SK-N-SH (cell line): Measurements from ENCODE around the gene PSMD14.

Source experiments
- EZH2phosphoT487 ChIP-seq: fragments of 200-600 bp; sonication (generic); IDR thresholded peaks from 2 replicates; pipeline ENCODE4 v1.6.1; 2017; ENCODE audit warnings: low read depth, mixed run types, mild to moderate bottlenecking, antibody characterized with exemption, moderate library complexity, borderline replicate concordance
- RFX5 ChIP-seq: IDR thresholded peaks from 2 replicates; pipeline ENCODE4 v1.6.1; 2012; ENCODE audit warnings: mild to moderate bottlenecking, improper control_type of control experiment, low read length
- TF ChIP-seq, protein P1 (sequence below): fragments of 200-600 bp; sonication (generic); IDR thresholded peaks from 2 replicates; pipeline ENCODE4 v1.6.1; 2017; ENCODE audit warnings: antibody characterized with exemption, mild to moderate bottlenecking, moderate library complexity

DNA sequence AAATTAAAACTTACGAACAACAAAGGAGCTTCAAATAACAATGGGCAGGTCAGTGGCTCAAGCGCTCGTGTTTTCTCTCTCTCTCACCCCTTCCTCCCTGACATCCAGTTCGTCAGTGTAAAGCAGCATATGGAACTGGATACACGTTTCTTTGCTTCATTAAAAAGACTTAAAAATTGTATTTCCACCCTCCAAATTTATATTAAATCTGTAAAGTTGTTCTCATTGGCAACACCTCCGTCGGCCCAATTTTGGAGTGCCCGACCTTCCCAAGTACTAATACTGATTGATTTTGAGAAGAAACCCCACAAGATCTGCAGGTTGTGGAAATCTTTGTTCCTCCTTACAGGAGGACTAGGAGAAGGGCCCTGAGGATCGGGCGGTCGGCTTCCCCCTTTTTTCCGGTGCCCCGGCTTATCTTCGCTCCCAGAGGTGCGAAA, 110.1 kb downstream of the PSMD14 start:
- TF ChIP-seq, protein P1, sequence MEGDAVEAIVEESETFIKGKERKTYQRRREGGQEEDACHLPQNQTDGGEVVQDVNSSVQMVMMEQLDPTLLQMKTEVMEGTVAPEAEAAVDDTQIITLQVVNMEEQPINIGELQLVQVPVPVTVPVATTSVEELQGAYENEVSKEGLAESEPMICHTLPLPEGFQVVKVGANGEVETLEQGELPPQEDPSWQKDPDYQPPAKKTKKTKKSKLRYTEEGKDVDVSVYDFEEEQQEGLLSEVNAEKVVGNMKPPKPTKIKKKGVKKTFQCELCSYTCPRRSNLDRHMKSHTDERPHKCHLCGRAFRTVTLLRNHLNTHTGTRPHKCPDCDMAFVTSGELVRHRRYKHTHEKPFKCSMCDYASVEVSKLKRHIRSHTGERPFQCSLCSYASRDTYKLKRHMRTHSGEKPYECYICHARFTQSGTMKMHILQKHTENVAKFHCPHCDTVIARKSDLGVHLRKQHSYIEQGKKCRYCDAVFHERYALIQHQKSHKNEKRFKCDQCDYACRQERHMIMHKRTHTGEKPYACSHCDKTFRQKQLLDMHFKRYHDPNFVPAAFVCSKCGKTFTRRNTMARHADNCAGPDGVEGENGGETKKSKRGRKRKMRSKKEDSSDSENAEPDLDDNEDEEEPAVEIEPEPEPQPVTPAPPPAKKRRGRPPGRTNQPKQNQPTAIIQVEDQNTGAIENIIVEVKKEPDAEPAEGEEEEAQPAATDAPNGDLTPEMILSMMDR: no peak
- TF ChIP-seq EZH2phosphoT487 (no peak), RFX5 (no peak)
